ENCODE data around the gene ACSL5.
A peak's percentile ranks its signal among the peaks of the same experiment; 100 is the strongest.

The ACSL5 gene

DNA sequence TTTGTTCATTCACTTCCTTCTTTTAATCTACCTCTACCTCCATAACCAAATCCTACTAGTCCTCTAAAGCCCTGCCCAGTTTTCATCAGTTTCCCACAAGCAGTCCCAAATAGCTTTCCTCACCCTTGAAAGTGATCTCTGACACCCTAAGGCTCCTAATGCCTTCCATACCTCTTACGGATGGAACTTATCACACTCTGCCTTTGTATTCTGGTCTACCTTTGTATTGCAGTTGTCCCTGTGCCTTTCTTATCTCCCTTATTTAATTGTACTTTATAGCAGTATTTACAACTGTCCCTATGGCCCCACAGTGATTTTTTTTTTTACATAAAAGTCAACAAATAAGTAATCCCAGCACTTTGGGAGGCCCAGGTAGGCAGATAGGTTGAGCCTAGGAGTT is 33.8 kb downstream of the ACSL5 start:
- no peak for DNase-seq (ENCODE audit: low spot score)

DNA sequence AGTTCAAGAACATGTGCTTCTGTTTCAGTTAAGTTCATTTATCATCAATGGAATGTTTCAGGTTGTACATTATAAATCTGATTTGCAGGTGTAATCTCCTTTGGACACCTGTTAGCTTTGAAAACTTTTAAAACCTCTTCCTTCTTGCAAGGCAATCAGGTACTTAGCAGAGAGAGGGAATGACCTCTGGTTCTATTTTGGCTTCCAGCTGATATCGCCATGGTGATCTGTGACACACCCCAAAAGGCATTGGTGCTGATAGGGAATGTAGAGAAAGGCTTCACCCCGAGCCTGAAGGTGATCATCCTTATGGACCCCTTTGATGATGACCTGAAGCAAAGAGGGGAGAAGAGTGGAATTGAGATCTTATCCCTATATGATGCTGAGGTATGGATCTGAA is 35.4 kb downstream of the ACSL5 start:
- no peak for DNase-seq (ENCODE audit: low spot score)

DNA sequence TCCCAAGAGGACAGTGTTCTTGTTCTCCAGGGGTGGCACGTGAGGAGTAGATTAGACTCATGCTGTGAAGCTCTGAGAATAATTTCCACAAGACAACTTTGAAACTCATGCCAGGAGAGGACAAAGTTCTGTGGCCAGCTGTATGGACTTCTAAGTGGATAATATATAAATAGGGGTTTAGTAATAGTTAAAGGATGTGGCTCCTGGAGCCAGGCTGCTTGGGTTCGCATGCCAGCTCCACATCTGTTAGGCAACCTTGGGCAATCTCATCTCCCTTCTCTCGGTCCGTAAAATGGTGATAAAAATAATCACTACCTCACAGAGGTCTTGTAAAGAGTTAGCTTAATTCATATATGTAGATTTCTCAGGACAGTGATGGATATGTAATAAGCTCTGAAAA is 35.8 kb downstream of the ACSL5 start:
- no peak for DNase-seq (ENCODE audit: low spot score)

DNA sequence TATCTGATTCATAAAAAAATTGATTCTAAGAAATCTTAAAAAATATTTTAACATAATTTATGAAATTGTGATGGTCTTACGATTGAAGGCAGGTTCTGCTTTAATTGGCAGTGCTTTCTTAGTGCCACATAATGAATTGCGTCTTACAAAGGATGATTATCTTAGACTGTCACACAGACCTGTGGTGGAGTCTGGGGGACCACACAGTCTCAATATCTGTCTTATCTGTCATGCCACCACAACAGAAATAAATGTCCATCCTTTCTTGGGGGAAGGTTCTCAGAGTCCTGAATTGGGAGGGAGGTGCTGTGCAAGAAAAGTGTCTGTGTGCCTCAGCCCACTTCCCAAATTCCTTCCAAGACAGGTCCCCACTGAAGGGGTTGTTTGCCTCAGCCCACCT is 38.8 kb downstream of the ACSL5 start:
- no peak for DNase-seq (ENCODE audit: low spot score)

DNA sequence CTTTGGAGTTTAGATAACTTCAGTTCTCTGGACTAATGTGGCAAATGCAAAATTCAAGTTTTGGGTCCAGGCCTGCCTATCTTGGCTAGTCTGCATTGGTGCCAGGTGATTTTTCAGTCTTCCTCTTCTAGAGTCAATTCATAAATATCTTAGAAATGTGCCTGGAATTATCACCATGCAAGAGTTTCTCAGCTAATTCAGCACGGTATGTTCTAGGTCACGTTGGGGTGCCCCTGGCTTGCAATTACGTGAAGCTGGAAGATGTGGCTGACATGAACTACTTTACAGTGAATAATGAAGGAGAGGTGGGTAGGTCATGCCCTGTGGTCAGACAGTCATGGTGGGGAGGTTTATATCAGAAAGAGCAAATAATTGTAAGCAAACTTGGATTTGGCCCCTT is 47.8 kb downstream of the ACSL5 start:
- DNase-seq (ENCODE audit: low spot score) = no peak

DNA sequence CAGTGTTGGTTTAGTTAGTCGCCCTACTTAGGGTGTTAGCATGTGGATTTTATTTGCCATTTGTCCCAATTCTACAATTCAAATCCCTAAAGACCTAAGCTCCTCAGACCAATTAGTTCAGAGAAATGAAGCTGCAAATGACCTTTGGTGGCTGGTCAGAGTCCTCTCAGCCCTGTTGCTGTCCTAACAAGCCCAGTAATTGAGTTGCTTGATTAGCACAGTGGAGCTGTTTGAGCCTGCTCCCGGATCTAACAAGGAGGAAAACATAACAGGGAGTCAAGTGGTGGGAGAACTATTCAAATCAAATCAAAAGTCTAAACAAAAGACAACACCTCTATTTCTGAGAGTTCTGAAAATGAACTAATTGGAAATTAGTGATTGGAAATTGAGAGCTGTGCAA is 50.7 kb downstream of the ACSL5 start:
- no peak for DNase-seq (ENCODE audit: low spot score)

DNA sequence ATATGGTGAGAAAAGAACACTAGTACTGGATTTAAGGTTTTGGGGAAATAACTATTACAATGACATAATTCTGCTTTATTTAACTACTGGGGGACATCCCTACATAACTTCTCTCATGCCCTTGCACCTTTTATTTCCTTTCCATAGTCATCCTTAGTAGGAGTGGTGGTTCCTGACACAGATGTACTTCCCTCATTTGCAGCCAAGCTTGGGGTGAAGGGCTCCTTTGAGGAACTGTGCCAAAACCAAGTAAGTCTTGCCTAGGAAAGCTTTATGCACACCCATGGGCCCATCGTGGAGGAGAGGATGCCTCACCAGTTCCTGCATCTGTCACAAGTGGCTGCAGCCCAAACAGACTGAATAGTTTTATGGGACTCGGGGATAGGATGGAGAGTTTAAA is 52.2 kb downstream of the ACSL5 start:
- DNase-seq (ENCODE audit: low spot score) = no peak

DNA sequence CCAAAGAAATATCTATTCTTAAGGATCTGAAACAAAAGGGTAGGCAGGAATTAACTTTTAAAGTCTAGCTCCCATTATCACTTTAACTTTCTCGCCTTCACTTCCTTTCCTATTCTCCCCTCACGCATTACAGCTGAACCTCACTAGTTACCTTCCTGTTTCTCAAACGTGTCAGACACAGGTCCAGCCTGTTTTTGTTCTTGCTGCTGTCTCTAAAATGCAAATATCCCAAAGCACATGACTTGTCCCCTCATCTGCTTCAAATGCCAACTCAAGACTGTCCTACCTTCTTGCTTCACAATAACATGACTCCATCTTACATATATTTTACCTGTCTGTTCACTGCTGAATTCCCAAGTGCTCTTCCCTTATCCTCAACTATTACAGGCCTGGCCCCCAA is 55.2 kb downstream of the ACSL5 start:
- no peak for DNase-seq (ENCODE audit: low spot score)

DNA sequence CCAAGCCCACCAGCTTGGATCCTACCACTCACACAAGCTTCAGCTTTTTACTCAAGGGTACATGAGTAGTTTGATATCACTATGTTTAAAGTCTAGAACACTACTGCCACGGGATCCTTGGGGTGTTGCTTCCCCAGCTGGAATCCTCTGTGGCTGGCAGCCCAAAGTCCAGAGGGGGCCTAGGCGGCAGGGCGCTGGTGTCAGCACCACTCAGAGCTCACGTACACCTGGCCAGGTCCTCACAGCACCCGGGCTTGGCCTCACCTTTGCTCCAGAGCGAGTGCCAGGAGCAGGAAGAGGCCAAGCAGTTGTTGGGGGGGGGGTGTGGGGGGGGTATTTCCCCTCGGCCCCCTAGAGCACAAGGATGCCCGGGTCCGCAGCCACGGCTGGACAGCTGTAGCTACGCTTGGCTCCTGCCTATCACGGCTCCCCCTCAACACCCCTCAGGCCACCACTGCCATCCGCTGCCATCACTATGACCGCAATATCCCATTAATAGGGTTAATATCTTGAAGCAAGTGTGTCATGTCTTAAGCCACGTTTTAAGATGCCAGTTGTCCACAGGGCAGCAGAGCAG is 55.8 kb downstream of the ACSL5 start:
- DNase-seq (ENCODE audit: low spot score) = no peak

DNA sequence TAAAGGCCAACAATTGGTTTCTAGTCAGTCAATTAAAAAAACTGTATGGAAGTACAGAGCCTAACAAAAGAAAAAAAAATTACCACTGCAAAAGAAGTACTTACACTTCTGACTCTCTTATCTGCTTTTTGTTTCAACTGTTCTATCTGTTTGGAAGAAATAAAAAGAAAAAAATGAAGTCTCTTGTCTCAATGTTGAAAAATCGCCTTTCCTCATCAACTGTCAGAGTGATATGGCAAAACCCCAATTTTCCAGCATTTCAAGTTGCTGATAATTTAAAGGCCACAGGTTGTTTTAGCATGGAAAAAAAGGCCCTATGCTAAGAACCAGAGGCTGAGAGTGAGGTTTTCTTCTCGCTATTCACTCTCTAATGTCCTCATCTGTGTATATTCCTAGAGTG is 59.2 kb downstream of the ACSL5 start:
- no peak for DNase-seq (ENCODE audit: low spot score)

DNA sequence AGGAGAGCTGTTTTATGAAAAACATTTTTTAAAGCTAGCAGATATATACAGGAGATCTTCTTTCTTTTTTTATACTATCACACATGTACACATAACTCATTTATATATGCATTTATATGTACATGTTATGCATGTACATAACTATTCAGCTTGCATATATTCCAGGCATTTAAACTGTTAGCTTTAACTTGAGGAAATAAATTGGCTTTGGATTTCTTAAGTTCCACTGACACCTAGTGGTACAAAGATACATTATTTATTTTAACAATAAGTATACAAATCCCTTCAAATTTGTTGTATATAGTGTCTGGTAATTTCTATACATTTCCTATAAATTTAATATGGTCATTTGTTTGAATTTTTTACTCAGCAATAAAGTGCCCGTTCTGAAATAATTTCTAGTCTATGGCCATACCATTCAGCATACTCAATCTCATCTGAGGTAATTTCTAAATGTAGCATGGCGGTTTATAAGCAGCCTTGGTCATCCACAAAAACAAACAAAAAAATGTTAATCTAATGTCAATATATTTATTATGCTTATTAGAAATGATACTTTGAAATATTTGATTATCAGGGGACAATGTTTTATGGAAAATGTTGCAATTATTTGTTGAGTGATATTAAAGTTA is 61.2 kb downstream of the ACSL5 start:
- no peak for DNase-seq (ENCODE audit: low spot score)

DNA sequence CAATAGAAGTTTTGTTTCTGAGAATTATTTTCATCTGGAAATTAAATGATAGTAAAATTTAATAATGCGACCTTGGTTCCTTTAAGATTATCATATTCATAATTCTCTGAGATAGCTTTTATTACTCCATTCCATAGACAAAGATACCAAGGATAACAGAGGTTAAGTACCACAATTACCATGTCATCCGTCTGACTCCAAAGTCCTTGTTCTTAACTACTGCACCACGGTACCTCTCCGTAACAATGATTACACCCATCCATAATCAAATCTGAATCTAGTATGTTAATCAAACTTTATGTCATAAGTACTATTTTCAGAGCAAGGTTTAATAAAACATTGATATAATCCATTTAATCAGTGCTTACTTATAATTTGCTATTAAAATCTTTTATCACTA is 64.4 kb downstream of the ACSL5 start:
- DNase-seq (ENCODE audit: low spot score) = no peak

DNA sequence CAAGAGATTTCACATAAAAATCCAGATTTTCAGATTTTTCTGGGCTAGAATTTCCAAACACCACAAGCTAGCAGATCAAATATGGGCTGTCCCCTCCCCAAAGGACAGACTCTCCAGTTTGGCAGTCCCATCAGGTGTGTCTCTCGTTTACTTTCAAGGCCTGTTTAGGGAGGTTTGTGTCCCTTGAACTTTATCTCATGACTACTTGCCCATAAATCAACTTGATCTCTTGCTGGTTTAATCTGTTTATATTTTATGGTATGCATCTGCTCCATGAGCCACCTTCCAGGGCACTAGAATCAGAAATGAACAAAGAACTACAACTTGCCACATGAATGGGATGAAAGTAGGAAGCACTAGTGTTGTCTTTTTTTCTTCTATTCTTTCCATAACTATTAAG is 67.6 kb downstream of the ACSL5 start:
- no peak for DNase-seq (ENCODE audit: low spot score)

DNA sequence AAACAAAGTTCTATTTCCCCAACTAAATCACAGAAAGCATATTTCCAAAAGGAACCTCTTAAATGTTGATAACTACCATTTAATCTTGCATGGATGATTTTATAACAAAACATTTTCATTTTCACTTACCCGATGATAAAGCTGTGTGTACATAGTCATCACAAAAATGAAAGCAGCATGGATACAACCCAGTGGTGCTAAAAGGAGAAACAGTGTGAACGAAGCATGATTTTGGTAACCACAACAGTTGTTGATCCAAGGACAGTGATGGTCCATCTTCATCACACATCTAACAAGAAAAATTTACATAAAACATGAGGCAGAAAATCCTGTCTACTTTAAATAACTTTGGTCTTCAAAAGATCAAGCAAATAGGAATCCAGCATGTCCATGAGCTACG is 68.1 kb downstream of the ACSL5 start:
- DNase-seq (ENCODE audit: low spot score) = no peak

DNA sequence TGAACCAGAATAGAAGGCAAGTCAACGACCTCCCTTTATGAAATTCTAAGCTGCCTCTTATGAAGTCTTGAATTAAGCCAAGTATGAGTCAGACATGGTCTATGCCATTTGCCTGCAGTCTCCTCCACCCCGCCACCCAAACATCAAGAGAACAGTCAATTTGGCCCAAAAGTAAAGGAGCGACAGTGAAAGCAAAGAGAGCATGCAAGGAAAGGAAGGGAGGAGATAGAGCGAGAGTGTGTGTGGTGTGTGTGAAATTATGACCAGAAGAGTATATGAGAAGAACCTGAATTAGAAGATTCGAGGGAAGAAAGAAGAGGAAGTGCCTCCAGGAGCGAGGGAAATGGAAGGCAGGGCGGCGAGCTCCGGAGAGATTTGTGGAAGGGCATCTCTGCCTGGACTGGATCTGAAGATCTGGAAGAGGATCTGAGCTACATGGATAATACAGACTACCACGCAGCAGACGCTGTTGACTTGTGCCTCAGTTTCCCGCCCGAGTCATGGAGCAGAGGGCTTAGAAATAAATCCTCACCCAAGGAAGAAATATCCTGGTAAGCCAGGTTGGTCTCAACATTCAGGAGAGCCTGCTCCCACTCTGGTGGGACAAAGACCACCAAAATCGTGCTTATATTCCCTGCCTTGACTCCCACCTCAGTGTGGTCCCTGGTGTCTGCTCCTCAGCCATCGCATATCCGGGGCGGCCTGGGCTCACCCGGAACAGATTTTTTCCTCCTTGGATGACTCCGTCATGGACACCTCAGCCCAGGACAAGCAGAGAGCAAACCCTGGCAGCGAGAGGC is 72.3 kb downstream of the ACSL5 start:
- no peak for DNase-seq (ENCODE audit: low spot score)

DNA sequence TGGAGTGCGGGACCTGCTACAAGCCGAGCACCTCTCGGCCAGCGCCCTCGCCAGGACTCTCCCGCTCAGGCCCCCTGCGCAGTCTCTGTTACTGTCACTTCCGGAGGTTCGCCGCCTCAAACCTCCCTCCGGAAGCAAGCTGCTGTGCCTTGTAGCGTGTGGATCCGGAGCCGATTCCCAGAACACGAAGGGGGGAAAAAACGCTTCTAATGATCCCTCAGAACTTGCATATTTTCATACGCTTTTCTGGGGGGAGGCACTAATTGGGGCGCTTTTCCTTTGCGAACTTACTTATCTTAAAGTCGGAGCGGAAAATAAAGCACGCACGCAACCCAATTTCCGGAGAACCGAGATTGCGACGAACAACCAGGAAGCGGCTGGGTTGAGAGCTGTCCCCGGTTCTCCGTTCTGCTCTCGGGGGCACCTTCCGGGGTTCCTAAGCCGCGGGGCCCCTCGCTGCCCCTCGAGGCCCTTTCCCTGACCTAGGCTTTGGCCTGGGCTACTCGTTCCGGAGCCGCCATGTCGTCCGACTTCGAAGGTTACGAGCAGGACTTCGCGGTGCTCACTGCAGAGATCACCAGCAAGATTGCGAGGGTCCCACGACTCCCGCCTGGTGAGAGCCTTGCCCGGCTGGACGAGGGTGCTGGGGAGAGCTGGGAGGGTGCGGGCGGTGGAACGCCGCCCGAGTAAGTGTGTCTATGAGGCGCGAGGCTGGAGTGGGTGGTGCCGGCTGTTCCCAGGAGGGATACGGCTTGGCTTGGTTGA is 73.1 kb downstream of the ACSL5 start, which contains the start of the genes VTI1A and ZDHHC6:
VTI1A (plus strand) TSS at position 361 of the 765 bp plus-strand sequence; CDS start at position 520, 159 bp downstream.
ZDHHC6 (minus strand) TSS at position 60 of the 765 bp plus-strand sequence. CDS start 1,478 bp downstream, outside the sequence.
- DNase-seq (ENCODE audit: low spot score) = peak; percentile 81

DNA sequence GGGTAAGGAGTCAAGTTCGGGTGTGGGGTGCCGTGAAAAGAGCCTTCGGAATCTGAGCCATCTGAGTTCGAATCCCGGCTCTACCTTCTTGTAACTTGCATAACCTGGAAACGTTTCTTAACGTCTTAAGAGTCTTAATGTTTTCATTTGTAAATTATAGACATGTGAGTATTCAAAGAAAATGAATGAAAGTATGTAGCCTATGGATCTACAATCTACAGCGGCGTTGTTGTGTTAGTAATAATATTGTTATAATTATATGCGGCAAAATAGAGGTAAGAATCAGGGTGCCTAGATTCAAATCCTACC is 73.7 kb downstream of the ACSL5 start:
- DNase-seq (ENCODE audit: low spot score) = no peak

DNA sequence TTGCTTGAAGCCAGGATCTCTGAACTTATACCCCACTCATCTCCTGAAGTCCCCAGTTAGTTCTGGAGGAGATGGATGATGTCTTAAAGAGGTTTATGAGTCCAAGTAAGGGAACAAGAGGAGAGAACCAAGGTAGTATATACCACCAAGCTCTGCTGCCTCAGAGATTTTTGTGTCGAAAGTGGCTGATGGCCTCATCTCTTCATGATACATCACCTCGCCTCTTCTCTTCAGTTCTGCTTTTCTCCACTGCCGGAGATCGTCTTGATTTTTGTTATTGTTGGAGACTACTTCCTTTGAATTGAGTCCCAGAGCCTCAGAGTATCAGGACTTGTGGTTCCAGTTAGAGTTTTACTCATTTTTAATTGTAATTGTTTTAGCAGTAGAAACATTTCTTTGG is 75.0 kb downstream of the ACSL5 start:
- DNase-seq (ENCODE audit: low spot score) = no peak

DNA sequence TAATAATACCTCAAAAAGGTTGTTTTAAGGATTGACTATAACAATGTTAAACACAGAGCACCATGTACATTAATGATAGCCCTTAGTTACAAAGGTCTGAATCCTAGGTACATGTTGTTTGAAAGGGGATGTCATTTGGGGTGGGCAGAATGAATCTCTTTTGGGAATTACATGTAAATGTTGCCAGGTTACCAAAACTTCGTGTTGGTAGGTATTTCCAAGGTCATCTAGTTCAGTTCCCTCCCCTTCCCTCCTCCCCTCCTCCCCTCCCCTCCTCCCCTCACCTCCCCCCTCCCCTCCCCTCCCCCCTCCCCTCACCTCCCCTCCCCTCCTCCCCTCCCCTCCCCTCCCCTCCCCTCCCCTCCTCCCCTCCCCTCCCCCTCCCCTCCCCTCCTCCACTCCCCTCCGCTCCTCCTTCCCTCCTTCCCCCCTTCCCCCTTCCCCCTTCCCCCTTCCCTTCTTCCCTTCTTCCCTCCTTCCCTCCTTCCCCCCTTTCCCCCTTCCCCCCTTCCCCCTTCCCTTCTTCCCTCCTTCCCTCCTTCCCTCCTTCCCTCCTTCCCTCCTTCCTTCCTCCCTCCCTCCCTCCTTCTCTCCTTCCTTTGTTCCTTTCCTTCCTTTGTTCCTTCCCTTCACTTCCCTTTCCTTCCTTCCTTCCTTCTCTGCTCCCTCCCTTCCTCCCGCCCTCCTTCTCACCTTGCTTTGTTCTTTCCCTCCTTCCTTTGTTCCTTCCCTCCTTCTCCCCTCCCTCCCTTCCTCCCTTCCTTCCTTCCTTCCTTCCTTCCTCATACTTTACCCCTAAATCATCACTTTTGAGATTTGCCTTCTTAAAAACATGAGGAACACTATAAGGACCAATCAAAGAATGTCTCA is 81.2 kb downstream of the ACSL5 start:
- DNase-seq (ENCODE audit: low spot score) = no peak

DNA sequence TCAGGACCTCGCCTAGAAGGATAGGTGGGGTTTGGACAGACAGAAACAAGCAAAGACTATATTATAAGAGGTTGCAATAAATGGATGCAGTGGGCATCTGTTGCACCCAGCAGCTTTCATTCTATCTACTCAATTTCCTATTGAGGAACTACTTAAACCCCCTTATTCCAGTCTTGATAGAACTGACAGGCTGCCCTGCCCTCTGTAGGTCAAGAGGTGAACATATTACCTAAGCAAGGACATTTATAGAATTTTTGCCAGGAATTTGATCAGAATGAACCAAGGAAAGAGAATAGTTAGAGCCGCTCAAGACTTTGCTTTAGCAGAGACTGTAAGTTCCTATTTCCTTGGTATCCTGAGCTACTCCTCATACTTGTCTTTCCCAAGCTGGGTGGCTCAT is 82.6 kb downstream of the ACSL5 start:
- DNase-seq (ENCODE audit: low spot score) = no peak

DNA sequence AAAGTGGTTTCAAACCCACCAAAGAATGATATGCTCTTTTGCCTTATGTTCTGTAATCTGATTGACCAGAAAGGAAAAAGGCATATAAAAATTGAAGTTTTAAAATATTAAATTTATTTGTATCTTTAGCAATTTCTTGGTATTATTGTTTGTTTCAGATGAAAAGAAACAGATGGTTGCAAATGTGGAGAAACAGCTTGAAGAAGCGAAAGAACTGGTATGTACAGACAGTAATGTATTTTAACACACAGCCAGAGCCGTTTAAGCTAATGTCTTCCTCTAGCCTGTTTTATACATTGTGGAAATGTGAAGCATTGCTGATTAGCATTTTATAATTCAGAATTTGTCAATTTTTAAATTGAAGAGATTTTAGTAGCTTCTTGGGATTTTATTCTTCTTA is 86.5 kb downstream of the ACSL5 start:
- DNase-seq (ENCODE audit: low spot score) = no peak
